T follicular helper cell (primary cell): Measurements from ENCODE around the gene MYL7.

ENCODE experiments used
- DNase-seq: peaks from one replicate; pipeline ENCODE4 v3.0.0-alpha.2; 2020; ENCODE audit warnings: low read depth

Gene MYL7

DNA sequence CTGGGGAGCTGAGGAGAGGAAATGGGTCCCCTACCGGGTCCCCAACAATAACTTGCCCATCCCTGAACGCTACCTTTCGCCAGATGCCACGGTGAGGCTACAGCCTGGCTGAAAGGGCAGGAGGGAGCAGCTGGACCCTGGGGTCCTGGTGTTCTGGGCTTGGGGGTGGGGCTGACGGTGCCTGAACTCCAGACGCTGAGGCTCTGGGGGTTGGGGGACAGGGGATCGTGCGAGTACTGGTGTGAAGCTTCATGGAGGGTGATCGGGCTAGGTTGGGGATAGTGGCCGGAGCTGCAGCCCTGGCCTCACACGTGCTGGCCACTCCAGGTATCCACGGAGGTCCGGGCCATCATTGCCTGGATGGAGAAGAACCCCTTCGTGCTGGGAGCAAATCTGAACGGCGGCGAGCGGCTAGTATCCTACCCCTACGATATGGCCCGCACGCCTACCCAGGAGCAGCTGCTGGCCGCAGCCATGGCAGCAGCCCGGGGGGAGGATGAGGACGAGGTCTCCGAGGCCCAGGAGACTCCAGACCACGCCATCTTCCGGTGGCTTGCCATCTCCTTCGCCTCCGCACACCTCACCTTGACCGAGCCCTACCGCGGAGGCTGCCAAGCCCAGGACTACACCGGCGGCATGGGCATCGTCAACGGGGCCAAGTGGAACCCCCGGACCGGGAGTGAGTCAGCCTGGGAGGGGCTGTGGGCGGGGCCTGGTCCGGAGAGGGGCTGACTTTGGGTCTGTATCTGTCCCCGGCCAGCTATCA lies 28.7 kb downstream of the MYL7 start:
- no peak for DNase-seq

DNA sequence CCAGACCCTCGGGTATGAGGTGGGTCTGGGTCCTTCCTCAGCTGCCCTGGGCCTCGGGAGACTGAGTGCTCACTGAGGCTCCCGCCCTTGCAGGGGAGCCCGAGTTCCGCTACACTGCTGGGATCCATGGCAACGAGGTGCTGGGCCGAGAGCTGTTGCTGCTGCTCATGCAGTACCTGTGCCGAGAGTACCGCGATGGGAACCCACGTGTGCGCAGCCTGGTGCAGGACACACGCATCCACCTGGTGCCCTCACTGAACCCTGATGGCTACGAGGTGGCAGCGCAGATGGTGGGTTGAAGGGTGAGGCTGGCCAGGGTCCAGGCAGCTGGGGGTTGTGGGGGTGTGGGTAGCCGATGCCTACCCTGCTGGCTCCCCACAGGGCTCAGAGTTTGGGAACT lies 29.4 kb downstream of the MYL7 start:
- DNase-seq = no peak

GRCh38 chr7:44110719-44111635 lies 30.2 kb downstream of the MYL7 start:
- no peak for DNase-seq

DNA sequence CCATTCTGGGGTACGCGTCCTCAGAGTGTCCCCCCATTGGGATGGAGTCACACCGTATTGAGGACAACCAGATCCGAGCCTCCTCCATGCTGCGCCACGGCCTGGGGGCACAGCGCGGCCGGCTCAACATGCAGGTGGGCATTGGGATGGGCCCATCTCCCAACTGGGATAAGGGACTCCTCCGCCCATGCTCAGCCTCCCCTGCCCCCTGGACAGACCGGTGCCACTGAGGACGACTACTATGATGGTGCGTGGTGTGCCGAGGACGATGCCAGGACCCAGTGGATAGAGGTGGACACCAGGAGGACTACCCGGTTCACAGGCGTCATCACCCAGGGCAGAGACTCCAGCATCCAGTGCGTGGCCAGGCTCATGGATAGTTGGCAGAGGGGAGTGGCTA lies 31.1 kb downstream of the MYL7 start:
- DNase-seq = no peak

DNA sequence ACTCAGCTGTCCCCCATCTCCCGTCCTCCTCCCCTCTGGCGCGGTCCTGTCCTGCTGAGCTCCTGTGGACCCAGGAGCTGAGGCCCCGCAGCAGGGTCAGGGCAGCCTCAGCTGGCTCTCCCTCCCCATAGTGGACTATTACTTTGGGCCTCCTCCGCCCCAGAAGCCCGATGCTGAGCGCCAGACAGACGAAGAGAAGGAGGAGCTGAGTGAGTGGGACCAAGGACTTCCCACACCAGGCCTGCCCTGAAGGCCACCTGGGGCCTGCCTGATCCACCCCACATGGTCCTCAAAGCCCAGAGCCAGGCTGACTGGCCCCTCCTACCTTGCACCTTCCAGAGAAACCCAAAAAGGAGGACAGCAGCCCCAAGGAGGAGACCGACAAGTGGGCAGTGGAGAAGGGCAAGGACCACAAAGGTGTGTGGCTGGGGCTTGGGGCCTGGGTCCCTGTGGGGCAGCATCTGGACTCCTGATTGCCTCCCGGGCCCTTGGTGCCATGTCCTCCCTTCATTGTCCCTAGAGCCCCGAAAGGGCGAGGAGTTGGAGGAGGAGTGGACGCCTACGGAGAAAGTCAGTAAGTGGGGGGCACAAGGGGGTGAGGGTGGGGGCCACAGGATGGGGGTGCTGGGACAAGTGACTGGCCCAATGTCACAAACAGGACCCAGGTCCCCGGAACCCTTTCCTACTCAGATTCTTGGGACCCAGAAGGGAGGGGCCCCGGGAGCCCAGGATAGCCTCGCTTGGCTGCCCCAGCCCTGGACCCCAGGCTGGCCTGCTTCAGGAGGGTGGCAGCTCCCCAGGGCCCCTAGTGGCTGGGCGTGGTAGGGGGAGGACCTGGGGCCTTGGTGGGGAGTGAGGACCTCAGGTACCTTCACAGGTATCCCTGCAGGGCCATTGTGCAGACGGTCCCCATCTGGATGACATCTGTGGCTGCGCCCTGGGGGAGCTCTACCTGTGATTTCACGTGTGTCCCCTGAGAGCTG lies 32.1 kb downstream of the MYL7 start:
- DNase-seq = no peak

GRCh38 chr7:44107961-44108767 lies 33.0 kb downstream of the MYL7 start:
- DNase-seq = no peak

DNA sequence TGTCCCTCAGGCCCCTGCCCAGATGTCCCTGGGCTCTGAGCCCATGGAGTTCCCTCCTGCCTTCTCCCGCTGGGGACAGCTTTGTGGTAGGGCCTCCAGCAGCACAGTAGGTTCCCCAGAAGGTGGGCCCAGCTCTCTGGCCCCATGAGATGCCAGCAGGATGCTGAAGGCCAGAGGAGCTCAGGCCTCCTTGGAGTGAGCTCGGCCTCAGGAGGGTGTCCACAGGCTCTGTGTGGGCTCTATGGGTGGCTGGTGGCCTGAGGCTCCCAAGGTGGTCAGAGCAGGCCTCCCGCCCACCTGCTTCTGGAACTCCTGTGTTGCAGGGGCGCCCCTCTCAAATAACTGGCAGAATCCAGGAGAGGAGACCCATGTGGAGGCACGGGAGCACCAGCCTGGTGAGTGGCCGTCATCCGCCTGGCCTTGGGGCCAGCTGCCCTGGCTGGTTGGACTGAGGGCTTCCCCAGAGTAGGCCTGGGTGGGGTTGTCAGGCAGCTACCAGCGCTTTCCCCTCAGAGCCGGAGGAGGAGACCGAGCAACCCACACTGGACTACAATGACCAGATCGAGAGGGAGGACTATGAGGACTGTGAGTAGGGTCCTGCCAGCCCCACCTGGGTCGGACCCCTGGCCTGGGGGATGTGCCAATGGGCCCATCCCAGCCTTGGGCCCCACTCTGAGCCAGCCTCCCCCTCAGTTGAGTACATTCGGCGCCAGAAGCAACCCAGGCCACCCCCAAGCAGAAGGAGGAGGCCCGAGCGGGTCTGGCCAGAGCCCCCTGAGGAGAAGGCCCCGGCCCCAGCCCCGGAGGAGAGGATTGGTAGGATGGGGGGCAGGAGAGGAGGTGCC lies 33.8 kb downstream of the MYL7 start:
- no peak for DNase-seq

- DNase-seq = no peak
Measured at GRCh38 chr7:44106311-44107065, 34.6 kb downstream of the MYL7 start.

DNA sequence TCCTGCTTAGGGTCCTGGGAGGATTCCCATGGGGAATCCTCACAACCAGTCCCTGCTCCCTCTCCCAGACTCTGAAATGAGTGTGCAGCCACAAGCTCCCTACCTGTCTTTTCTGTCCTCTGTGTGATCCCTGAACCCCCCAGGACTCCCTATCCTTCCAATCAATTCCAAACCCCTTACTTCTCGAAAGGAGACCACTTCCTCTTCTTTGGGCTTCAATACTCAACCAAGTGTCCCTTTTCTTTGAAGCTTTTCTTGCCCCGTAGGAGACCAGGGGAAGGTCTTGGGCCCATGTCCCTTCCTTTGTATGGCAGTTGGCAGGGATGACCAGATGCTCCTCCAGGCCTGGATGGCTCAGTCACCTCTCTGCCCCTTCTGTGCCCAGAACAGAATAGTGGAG lies 35.3 kb downstream of the MYL7 start:
- no peak for DNase-seq

DNA sequence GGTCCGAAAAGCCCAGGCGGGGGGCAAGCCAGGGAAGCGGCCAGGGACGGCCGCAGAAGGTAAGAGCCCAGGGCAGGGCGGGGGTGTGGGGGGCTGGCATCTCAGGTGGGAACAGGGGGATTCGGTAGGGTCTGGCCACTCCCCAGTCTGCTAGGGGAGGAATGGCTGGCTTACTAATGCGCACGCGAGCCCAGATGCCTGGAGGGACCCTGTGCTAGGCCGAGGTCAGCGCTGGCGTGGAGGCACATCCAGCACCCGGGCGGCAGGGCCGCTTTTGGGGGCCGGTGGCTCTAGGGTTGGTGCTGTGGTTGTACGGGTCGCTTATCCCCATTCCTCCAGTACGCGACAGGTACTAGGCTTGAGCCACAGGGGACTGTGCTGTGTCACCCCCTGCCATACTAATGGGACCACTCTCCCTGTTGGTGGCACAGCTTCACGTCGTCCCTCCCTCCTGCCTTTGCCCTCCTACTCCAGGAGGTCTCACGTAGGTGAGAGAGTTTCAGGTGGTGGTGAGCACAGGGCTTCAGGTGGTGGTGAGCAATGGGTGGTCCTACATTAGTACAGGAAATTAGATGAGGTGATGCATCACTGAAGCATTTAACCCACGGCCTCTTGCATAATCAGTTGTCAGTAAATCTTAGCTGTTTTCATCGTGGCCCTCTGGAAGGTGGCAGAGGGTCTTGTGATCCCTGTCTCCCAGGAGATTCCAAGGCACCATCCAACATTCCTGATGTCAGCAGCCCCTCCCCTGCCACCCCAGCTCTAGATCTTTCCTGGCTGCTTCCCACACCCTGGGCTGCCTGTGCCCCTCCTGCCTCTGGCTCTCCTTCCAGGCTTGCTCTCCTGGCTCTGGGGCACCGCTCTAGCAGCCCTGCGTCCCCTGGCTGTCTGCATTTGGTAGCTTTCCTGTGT lies 36.0 kb downstream of the MYL7 start:
- no peak for DNase-seq

GRCh38 chr7:44103923-44104859 lies 36.9 kb downstream of the MYL7 start, which contains the start of gene AEBP1:
AEBP1 (plus strand) TSS chr7:44104345; CDS start chr7:44104666, 321 bp downstream.
- no peak for DNase-seq

DNA sequence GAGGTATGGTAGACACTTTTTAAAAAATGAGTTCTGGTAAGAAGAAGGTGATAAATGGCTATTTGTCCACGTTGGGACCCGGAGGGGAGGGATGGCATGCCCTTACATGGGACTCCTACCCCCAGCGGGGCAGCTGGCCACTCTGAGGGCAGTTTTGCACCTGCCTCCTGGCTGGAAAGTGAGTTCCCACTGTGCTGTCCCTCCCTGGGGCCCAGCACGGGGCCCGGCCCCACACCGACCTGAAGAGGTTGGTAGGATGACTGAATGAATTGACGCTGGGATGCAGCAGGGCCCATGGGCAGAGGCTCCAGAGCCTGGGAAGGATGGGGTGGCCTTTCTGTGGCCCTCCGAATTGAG lies 37.6 kb downstream of the MYL7 start:
- no peak for DNase-seq

DNA sequence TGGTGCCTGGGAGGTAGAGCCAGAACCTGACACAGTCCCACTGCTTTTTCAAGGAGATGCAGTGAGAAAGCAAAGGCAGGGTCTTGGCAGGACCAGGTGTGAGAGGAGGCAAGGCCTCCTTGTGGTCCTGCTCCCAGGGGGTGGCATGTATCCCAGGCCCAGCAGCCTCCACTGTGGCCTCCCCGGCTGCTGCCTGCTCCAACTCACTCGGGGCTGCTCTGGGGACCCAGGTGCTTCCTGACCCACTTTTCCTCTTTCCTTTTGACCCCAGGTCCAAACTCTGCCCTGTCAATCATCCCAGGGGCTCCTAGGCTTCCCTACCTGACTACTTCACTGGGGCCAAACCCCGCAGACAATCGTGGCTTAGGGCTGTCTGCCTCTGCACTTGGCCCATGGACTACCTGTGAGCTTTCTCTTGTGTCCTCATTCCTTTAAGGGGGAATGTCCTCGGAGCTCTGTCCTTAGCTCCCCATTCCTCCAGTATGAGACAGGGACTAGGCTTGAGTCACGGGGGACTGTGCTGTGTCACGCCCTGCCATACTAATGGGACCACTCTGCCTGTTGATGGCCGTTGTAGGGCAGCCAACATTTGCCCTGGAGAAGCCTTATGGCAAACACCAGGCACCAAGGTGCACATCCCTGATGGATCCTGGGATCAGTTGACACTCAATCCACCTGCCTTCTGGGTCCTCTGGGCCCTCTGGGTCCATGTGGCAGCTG lies 38.1 kb downstream of the MYL7 start:
- DNase-seq = no peak

DNA sequence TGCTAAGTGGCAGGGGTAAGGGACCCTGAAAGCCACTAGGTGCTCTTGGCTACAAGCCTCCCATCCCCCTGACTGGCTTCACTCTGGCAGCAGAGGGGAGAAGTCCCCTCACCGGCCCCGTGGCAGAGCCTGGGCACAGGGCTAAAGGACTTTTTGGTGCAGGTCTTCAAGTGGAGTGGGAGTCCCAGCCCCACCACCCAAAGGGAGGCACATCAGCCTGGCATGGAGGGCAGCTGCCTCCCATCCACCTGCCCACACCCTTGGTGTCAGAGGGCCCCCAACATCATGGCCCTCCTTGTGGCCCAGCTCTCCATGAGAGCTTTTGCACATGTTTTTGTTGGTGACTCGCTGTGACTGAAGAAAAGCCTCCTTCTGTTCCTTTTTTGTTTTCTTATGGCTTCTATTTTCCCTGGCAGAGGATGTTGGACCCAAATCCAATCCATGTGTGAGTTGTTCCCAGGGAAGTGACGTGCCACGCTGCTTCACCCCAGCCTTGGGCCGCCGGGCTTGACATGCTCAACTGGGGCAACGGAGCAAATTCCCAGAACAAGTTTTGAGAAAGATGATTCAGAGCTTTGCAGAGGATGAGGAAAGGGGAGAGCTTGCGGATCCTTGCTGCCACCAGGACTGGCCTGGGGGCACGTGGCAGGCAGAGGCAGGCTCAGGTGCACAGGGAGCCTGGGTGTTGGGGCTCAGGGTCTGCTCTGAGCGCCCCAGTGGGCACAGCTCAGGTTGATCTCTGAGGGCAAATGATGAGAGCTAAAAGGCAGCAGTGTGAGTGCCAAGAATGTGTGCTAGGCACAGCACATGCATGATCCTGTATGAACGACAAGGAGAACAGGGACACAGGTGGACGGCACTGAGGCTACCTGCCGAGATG lies 38.9 kb downstream of the MYL7 start:
- DNase-seq = no peak

DNA sequence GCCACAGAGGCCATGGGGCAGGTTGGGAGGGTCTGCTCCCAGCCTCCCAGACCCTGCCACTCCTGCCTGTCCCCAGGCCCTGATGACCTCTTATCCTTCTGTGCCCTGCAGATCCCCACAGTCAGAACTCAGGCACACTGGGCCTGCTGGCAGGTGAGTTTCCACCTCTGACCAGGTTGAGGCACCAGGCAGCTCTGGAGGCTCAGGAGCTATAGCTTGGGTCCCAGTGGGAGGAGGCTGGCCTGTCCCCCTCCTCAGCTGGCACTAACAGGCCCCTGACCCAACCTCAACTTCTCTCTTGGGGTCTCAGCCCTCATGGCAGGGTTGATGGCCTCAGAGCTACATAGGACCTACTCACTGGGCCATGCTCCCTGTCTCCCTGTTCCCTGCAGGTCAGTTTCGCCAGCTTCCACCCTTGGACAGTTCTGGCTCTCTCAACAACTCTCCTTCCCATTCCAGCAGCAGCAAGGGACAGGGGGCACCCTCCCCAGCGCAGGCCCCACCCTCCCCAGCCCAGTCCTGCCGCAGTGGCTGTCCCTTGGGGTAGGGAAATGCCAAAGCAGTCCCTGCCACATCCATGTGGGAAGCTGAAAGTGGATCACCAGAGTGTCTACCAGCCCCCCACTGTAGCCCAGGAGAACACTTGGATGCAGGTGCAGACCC lies 39.7 kb downstream of the MYL7 start:
- DNase-seq = no peak
